Osteoblast (primary cell): ENCODE data around the gene PARP15. TPM values are rescaled to one million over a fixed set of nuclear protein-coding genes. Genes with fewer than 3 reads are reported as not detected.

Experiments used
- DNase-seq: peaks from one replicate; pipeline ENCODE4 v3.0.0; 2011; ENCODE audit warnings: low spot score, mixed read lengths; ENCODE audit not compliant: insufficient read length; ENCODE audit errors: missing footprints
- H2AFZ ChIP-seq: 2 replicates; pipeline ENCODE4 v1.6.0; 2011; ENCODE audit warnings: mild to moderate bottlenecking, low read length
- H3K27ac ChIP-seq: 2 replicates; pipeline ENCODE4 v1.5.1; 2011; ENCODE audit warnings: mild to moderate bottlenecking, low read depth, low read length, moderate library complexity
- H3K27me3 ChIP-seq: 2 replicates; pipeline ENCODE4 v1.6.0; 2012; ENCODE audit warnings: mild to moderate bottlenecking, control low read depth, inconsistent platforms, low read length, moderate library complexity; ENCODE audit not compliant: insufficient read depth
- H3K36me3 ChIP-seq: 2 replicates; pipeline ENCODE4 v1.5.1; 2011; ENCODE audit warnings: mild to moderate bottlenecking, low read length, control low read depth, moderate library complexity; ENCODE audit not compliant: insufficient read depth
- H3K4me1 ChIP-seq: 2 replicates; pipeline ENCODE4 v1.5.1; 2011; ENCODE audit warnings: mild to moderate bottlenecking, low read length, control low read depth, moderate library complexity; ENCODE audit not compliant: insufficient read depth
- H3K4me2 ChIP-seq: 2 replicates; pipeline ENCODE4 v1.6.0; 2011; ENCODE audit warnings: mild to moderate bottlenecking, low read length; ENCODE audit not compliant: insufficient read depth
- H3K4me3 ChIP-seq: fragments of 200-600 bp; sonication (generic); 3 replicates; pipeline ENCODE4 v1.5.1; 2012; ENCODE audit warnings: mild to moderate bottlenecking, low read length, inconsistent platforms; ENCODE audit not compliant: insufficient read depth
- H3K79me2 ChIP-seq: 2 replicates; pipeline ENCODE4 v1.6.0; 2012; ENCODE audit warnings: mild to moderate bottlenecking, low read length, control low read depth, inconsistent platforms; ENCODE audit not compliant: insufficient read depth
- H3K9me3 ChIP-seq: 2 replicates; pipeline ENCODE4 v1.5.1; 2011; ENCODE audit warnings: low read depth, low read length, control low read depth
- H4K20me1 ChIP-seq: 2 replicates; pipeline ENCODE4 v1.6.0; 2012; ENCODE audit warnings: mild to moderate bottlenecking, low read length, control low read depth; ENCODE audit not compliant: insufficient read depth
- total RNA-seq: library from RNA; depleted of rRNA; stranded (reverse); fragments of >200 nt; gene quantifications from 2 replicates; pipeline ENCODE4 v1.2.3, GENCODE V29; 2012
- TF ChIP-seq, protein P1 (sequence below): IDR thresholded peaks from 2 replicates; pipeline ENCODE4 v1.5.1; 2011; ENCODE audit warnings: mild to moderate bottlenecking, low read depth, low read length, moderate library complexity; ENCODE audit errors: extremely low read depth

Gene PARP15
- total RNA-seq, 1 donor = 3.6 TPM

DNA sequence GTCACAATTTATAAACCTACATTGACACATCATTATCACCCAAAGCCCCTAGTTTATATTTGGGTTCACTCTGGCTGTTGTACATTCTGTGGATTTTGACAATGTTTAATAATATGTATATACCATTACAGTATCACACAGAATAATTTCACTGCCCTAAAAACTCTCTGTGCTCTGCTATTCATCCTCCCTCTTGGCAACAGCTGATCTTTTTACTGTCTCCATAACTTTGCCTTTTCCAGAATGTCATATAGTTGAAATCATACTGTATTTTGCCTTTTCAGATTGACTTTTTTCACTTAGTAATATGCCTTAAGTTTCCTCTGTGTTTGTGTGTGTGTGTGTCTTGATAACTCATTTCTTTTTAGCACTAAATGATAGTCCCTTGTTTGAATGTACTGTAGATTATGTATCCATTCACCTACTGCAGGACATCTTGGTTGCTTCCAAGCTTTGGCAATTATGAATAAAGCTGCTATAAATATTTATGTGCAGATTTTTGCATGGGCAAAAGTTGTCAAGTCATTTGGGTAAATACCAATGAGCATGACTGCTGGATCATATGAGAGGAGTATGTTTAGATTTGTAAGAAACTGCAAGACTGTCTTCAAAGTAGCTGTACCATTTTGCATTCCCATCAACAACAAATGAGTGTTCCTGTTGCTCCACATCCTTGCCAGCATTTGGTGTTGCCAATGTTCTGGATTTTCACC is 9.5 kb downstream of the PARP15 start:
- no peak overlapping the region for H2AFZ ChIP-seq
- H3K4me3 ChIP-seq = no peak overlapping the region
- H3K4me1 ChIP-seq = no peaks in the 10 kb centered on the region
- no peak for DNase-seq
- H3K27me3 ChIP-seq = no peaks in the 10 kb centered on the region
- no peaks in the 10 kb centered on the region for H3K9me3 ChIP-seq
- TF ChIP-seq, protein P1, sequence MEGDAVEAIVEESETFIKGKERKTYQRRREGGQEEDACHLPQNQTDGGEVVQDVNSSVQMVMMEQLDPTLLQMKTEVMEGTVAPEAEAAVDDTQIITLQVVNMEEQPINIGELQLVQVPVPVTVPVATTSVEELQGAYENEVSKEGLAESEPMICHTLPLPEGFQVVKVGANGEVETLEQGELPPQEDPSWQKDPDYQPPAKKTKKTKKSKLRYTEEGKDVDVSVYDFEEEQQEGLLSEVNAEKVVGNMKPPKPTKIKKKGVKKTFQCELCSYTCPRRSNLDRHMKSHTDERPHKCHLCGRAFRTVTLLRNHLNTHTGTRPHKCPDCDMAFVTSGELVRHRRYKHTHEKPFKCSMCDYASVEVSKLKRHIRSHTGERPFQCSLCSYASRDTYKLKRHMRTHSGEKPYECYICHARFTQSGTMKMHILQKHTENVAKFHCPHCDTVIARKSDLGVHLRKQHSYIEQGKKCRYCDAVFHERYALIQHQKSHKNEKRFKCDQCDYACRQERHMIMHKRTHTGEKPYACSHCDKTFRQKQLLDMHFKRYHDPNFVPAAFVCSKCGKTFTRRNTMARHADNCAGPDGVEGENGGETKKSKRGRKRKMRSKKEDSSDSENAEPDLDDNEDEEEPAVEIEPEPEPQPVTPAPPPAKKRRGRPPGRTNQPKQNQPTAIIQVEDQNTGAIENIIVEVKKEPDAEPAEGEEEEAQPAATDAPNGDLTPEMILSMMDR = no peak
- H3K79me2 ChIP-seq = no peaks in the 10 kb centered on the region
- H3K36me3 ChIP-seq = no peaks in the 10 kb centered on the region
- H4K20me1 ChIP-seq = no peaks in the 10 kb centered on the region
- no peak overlapping the region for H3K27ac ChIP-seq
- H3K4me2 ChIP-seq = no peak overlapping the region

DNA sequence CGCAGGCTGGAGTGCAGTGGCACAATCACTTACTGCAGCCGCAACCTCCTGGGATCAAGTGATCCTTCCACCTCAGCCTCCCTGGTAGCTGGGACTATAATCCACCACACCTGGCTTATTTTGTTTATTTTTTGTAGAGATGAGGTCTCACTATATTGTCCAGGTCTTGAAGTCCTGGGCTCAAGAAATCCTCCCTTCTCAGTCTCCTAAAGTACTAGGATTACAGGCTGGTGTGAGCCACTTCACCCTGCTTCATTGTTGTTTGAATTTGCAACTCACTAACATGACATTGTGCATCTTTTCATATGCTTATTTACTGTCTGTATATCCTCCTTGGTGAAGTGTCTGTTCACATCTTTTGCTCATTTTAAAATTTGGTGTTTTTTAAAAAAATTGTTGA is 10.1 kb downstream of the PARP15 start:
- no peak for DNase-seq
- H3K36me3 ChIP-seq = no peaks in the 10 kb centered on the region
- no peak overlapping the region for H3K27ac ChIP-seq
- H3K4me3 ChIP-seq = no peak overlapping the region
- H2AFZ ChIP-seq = no peak overlapping the region
- H3K27me3 ChIP-seq = no peaks in the 10 kb centered on the region
- H3K9me3 ChIP-seq = no peaks in the 10 kb centered on the region
- no peaks in the 10 kb centered on the region for H3K4me1 ChIP-seq
- H3K79me2 ChIP-seq = no peaks in the 10 kb centered on the region
- TF ChIP-seq, protein P1 = no peak
- no peaks in the 10 kb centered on the region for H4K20me1 ChIP-seq
- no peak overlapping the region for H3K4me2 ChIP-seq

DNA sequence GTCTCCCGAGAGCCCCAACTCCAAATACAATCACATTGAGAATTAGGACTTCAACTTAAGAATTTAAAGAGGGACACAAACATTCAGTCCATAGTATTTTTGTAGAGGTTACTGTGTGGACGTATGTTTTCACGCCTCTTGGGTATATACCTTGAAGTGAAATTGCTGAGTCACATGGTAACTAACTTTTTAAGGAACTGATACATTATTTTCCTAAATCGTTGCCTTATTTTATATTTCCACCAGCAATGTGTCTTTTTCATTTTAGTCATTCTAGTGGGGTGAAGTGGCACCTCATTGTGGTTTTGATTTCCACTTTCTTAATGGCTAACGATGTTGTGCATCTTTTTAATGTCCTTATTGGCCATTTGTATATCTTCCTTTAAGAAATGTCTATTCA is 11.8 kb downstream of the PARP15 start:
- Histone ChIP-seq H3K79me2 (no peaks in the 10 kb centered on the region), H3K9me3 (no peaks in the 10 kb centered on the region), H3K27me3 (no peaks in the 10 kb centered on the region), H4K20me1 (no peaks in the 10 kb centered on the region), H3K36me3 (no peaks in the 10 kb centered on the region), H3K4me3 (no peak overlapping the region), H3K27ac (no peak overlapping the region), H3K4me2 (no peak overlapping the region), H2AFZ (no peak overlapping the region), H3K4me1 (no peaks in the 10 kb centered on the region)
- no peak for DNase-seq
- TF ChIP-seq, protein P1 = no peak

GRCh38 chr3:122590610-122591009 is 13.2 kb downstream of the PARP15 start:
- H3K4me2 ChIP-seq = no peak overlapping the region
- H3K4me3 ChIP-seq = no peak overlapping the region
- no peak overlapping the region for H2AFZ ChIP-seq
- no peaks in the 10 kb centered on the region for H4K20me1 ChIP-seq
- H3K27ac ChIP-seq = no peak overlapping the region
- no peaks in the 10 kb centered on the region for H3K79me2 ChIP-seq
- DNase-seq = no peak
- no peaks in the 10 kb centered on the region for H3K4me1 ChIP-seq
- no peaks in the 10 kb centered on the region for H3K27me3 ChIP-seq
- H3K36me3 ChIP-seq = no peaks in the 10 kb centered on the region
- H3K9me3 ChIP-seq = no peaks in the 10 kb centered on the region
- TF ChIP-seq, protein P1 = no peak
